Ishikawa (cell line): ENCODE measurements around the gene ECPAS.

Experiments
- CEBPB ChIP-seq: IDR thresholded peaks from 2 replicates; pipeline ENCODE4 v1.6.1; 2012
- CREB1 ChIP-seq: IDR thresholded peaks from 2 replicates; pipeline ENCODE4 v1.6.1; 2012; ENCODE audit warnings: low read depth
- EGR1 ChIP-seq: IDR thresholded peaks from 2 replicates; pipeline ENCODE4 v1.6.1; 2012
- EP300 ChIP-seq: IDR thresholded peaks from 2 replicates; pipeline ENCODE4 v1.6.1; 2012; ENCODE audit warnings: borderline replicate concordance
- FOXM1 ChIP-seq: IDR thresholded peaks from 2 replicates; pipeline ENCODE4 v1.6.1; 2012; ENCODE audit warnings: low read depth, borderline replicate concordance
- MAX ChIP-seq: IDR thresholded peaks from 2 replicates; pipeline ENCODE4 v1.6.1; 2012
- NFIC ChIP-seq: IDR thresholded peaks from 2 replicates; pipeline ENCODE4 v1.6.1; 2012
- RAD21 ChIP-seq: IDR thresholded peaks from 2 replicates; pipeline ENCODE4 v1.6.1; 2012; ENCODE audit warnings: low read depth
- REST ChIP-seq: IDR thresholded peaks from 2 replicates; pipeline ENCODE4 v1.6.1; 2012; ENCODE audit warnings: low read depth, mild to moderate bottlenecking
- TAF1 ChIP-seq: IDR thresholded peaks from 2 replicates; pipeline ENCODE4 v1.6.1; 2012; ENCODE audit warnings: low read depth, mild to moderate bottlenecking
- TCF12 ChIP-seq: IDR thresholded peaks from 2 replicates; pipeline ENCODE4 v1.6.1; 2012; ENCODE audit warnings: low read depth
- TEAD4 ChIP-seq: IDR thresholded peaks from 2 replicates; pipeline ENCODE4 v1.6.1; 2012
- USF1 ChIP-seq: IDR thresholded peaks from 2 replicates; pipeline ENCODE4 v1.6.1; 2012
- YY1 ChIP-seq: IDR thresholded peaks from 2 replicates; pipeline ENCODE4 v1.6.1; 2012; ENCODE audit warnings: low read depth
- ZBTB7A ChIP-seq: IDR thresholded peaks from 2 replicates; pipeline ENCODE4 v1.6.1; 2012; ENCODE audit warnings: low read depth

Gene ECPAS

GRCh38 chr9:111350556-111350955 lies 133.6 kb downstream of the ECPAS start:
- TF ChIP-seq USF1: no peak
- no peak for TF ChIP-seq RAD21
- TF ChIP-seq REST: no peak
- no peak for TF ChIP-seq FOXM1
- no peak for TF ChIP-seq YY1
- no peak for TF ChIP-seq EGR1
- no peak for TF ChIP-seq TAF1
- no peak for TF ChIP-seq TCF12
- no peak for TF ChIP-seq CREB1

- no peak for TF ChIP-seq TAF1
- TF ChIP-seq USF1: no peak
- TF ChIP-seq CREB1: no peak
- no peak for TF ChIP-seq CEBPB
- TF ChIP-seq TCF12: no peak
- TF ChIP-seq ZBTB7A: no peak
- TF ChIP-seq FOXM1: no peak
- TF ChIP-seq TEAD4: no peak
- no peak for TF ChIP-seq RAD21
- no peak for TF ChIP-seq YY1
- no peak for TF ChIP-seq NFIC
- TF ChIP-seq REST: no peak
- no peak for TF ChIP-seq EGR1
- TF ChIP-seq MAX: no peak
- no peak for TF ChIP-seq EP300
These were observed 134.4 kb downstream of the ECPAS start for GRCh38 chr9:111349766-111350165.

- TF ChIP-seq YY1 (no peak), USF1 (no peak), NFIC (no peak), REST (no peak), CEBPB (no peak), TEAD4 (no peak), CREB1 (no peak), TAF1 (no peak), ZBTB7A (no peak), EP300 (no peak), RAD21 (no peak), TCF12 (no peak), MAX (no peak), FOXM1 (no peak), EGR1 (no peak)
These were observed 135.3 kb downstream of the ECPAS start for GRCh38 chr9:111348821-111349271.

GRCh38 chr9:111330124-111330523 lies 154.1 kb downstream of the ECPAS start, which contains the start of gene OR2K2:
Gene OR2K2, minus strand, starts transcription at chr9:111330224. Its CDS starts 1,791 bp downstream, at chr9:111328433.
- TF ChIP-seq TEAD4 (no peak), CEBPB (no peak), EP300 (no peak), FOXM1 (no peak), ZBTB7A (no peak), TCF12 (no peak), REST (no peak), EGR1 (no peak)
